HL-60 (cell line): ENCODE results near the gene SNAPIN.

Experiments
- GABPA ChIP-seq: IDR thresholded peaks from 2 replicates; pipeline ENCODE4 v1.6.1; 2012; ENCODE audit warnings: low read depth
- TF ChIP-seq, protein P1 (sequence below): IDR thresholded peaks from one replicate; pipeline ENCODE4 v1.5.1; 2011; ENCODE audit warnings: low read length, control low read depth, inconsistent platforms; ENCODE audit not compliant: insufficient read depth

DNA sequence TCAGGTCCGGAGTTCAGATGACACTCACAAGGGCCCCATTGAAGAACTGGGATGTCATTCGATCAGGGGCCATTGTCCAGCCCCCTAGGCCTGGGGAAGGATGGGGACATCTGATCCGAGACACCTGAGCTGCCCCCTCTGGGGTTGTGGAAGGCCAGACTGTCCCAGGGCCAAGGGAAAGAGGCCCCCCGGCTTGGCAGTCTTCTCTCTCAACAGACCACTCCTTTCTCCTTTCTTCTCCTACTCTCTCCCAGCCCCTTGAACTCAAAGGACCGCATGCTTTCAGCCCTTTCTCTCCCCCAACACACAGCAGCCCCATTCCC is 29.2 kb upstream of the SNAPIN start:
- TF ChIP-seq, protein P1, sequence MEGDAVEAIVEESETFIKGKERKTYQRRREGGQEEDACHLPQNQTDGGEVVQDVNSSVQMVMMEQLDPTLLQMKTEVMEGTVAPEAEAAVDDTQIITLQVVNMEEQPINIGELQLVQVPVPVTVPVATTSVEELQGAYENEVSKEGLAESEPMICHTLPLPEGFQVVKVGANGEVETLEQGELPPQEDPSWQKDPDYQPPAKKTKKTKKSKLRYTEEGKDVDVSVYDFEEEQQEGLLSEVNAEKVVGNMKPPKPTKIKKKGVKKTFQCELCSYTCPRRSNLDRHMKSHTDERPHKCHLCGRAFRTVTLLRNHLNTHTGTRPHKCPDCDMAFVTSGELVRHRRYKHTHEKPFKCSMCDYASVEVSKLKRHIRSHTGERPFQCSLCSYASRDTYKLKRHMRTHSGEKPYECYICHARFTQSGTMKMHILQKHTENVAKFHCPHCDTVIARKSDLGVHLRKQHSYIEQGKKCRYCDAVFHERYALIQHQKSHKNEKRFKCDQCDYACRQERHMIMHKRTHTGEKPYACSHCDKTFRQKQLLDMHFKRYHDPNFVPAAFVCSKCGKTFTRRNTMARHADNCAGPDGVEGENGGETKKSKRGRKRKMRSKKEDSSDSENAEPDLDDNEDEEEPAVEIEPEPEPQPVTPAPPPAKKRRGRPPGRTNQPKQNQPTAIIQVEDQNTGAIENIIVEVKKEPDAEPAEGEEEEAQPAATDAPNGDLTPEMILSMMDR, result no peak
- no peak for TF ChIP-seq GABPA
